Hepatocyte (in vitro differentiated cells): Measurements from ENCODE around the gene UBALD2. TPM values are rescaled to one million over a fixed set of nuclear protein-coding genes. Genes with fewer than 3 reads are reported as not detected.

Experiments used
- DNase-seq: peaks from one replicate; pipeline ENCODE4 v3.0.0-alpha.2; 2016; ENCODE audit warnings: low spot score
- H2AFZ ChIP-seq: fragments of 200-600 bp; sonication (generic); 2 replicates; pipeline ENCODE4 v1.6.0; 2016; ENCODE audit warnings: antibody characterized with exemption, mild to moderate bottlenecking
- H3K27ac ChIP-seq: fragments of 200-600 bp; sonication (generic); 2 replicates; pipeline ENCODE4 v1.5.1; 2016; ENCODE audit warnings: mild to moderate bottlenecking
- H3K27me3 ChIP-seq: fragments of 200-600 bp; sonication (generic); 2 replicates; pipeline ENCODE4 v1.6.1; 2016
- H3K36me3 ChIP-seq: fragments of 200-600 bp; sonication (generic); replicated peaks from 2 replicates; pipeline ENCODE4 v1.5.1; 2016; ENCODE audit warnings: low read depth; ENCODE audit not compliant: insufficient read depth
- H3K4me1 ChIP-seq: fragments of 200-600 bp; sonication (generic); 2 replicates; pipeline ENCODE4 v1.5.1; 2016; ENCODE audit warnings: mild to moderate bottlenecking, moderate library complexity; ENCODE audit not compliant: insufficient read depth
- H3K4me2 ChIP-seq: fragments of 200-600 bp; sonication (generic); 2 replicates; pipeline ENCODE4 v1.6.0; 2016
- H3K4me3 ChIP-seq: fragments of 200-600 bp; sonication (generic); 2 replicates; pipeline ENCODE4 v1.5.1; 2016; ENCODE audit warnings: mild to moderate bottlenecking
- H3K79me2 ChIP-seq: fragments of 200-600 bp; sonication (generic); 2 replicates; pipeline ENCODE4 v1.6.0; 2017; ENCODE audit warnings: mild to moderate bottlenecking
- H3K9me2 ChIP-seq: fragments of 200-600 bp; sonication (generic); replicated peaks from 2 replicates; pipeline ENCODE4 v1.6.0; 2017; ENCODE audit warnings: mild to moderate bottlenecking; ENCODE audit not compliant: insufficient read depth
- H3K9me3 ChIP-seq: fragments of 200-600 bp; sonication (generic); 2 replicates; pipeline ENCODE4 v1.5.1; 2016; ENCODE audit warnings: low read depth, mild to moderate bottlenecking
- H4K20me1 ChIP-seq: fragments of 200-600 bp; sonication (generic); 2 replicates; pipeline ENCODE4 v1.6.0; 2016; ENCODE audit warnings: mild to moderate bottlenecking; ENCODE audit not compliant: insufficient read depth, poor library complexity, severe bottlenecking
- EZH2 ChIP-seq: fragments of 200-600 bp; sonication (generic); IDR thresholded peaks from 2 replicates; pipeline ENCODE4 v1.6.1; 2016; ENCODE audit warnings: antibody characterized with exemption, mild to moderate bottlenecking, borderline replicate concordance
- EZH2phosphoT487 ChIP-seq: fragments of 200-600 bp; sonication (generic); IDR thresholded peaks from one replicate; pipeline ENCODE4 v1.6.1; 2018; ENCODE audit warnings: antibody characterized with exemption, mild to moderate bottlenecking, low read depth, moderate library complexity; ENCODE audit not compliant: unreplicated experiment, severe bottlenecking
- WGBS: methylation state at CpG from one replicate; pipeline ENCODE4 v1.1.6; 2016; ENCODE audit warnings: low lambda C conversion rate; ENCODE audit errors: missing lambda C conversion rate; 5-methylcytosine and 5-hydroxymethylcytosine counted together
- polyA plus RNA-seq: library from polyadenylated mRNA; unstranded; fragments of >200 nt; fragmentation: Nextera tagmentation; extraction: Ambion mirVana; gene quantifications from 2 replicates; pipeline ENCODE4 v1.2.1, GENCODE V29; 2016
- total RNA-seq: library from RNA; depleted of rRNA; stranded (reverse); fragments of >200 nt; gene quantifications from 2 replicates; pipeline ENCODE4 v1.2.3, GENCODE V29; 2014
- TF ChIP-seq, protein P1 (sequence below): fragments of 200-600 bp; sonication (generic); IDR thresholded peaks from 2 replicates; pipeline ENCODE4 v1.5.1; 2016; ENCODE audit warnings: antibody characterized with exemption, mild to moderate bottlenecking; ENCODE audit not compliant: poor library complexity

Gene UBALD2
- total and polyA plus RNA-seq, 2 experiments from 2014 or later: 10.2 to 13.1 TPM

DNA sequence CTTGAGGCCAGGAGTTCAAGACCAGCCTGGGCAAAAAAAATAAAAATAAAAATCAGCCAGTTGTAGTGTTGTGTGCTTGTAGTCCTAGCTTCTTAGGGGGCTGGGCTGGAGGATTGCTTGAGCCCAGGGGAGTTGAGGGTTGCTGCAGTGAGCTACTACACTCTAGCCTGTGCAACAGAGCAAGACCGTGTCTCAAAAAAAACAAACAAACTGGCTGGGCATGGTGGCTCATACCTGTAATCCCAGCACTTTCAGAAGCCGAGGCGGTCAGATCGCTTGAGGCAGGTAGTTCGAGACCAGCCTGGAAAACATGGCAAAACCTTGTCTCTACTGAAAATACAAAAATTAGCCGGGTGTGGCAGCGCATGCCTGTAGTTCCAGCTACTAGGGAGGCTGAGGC lies 4.9 kb upstream of the UBALD2 start:
- Histone ChIP-seq H3K4me3 (no peak overlapping the region), H3K9me2 (no peaks in the 10 kb centered on the region), H3K27ac (peak overlapping the region; percentile 99), H2AFZ (no peak overlapping the region), H4K20me1 (no peaks in the 10 kb centered on the region), H3K36me3 (no peaks in the 10 kb centered on the region), H3K9me3 (no peaks in the 10 kb centered on the region), H3K27me3 (no peaks in the 10 kb centered on the region), H3K4me2 (no peak overlapping the region), H3K79me2 (no peaks in the 10 kb centered on the region), H3K4me1 (peaks cover 25% of the 10 kb centered on the region)
- TF ChIP-seq EZH2phosphoT487 (no peak), EZH2 (no peak)
- TF ChIP-seq, protein P1, sequence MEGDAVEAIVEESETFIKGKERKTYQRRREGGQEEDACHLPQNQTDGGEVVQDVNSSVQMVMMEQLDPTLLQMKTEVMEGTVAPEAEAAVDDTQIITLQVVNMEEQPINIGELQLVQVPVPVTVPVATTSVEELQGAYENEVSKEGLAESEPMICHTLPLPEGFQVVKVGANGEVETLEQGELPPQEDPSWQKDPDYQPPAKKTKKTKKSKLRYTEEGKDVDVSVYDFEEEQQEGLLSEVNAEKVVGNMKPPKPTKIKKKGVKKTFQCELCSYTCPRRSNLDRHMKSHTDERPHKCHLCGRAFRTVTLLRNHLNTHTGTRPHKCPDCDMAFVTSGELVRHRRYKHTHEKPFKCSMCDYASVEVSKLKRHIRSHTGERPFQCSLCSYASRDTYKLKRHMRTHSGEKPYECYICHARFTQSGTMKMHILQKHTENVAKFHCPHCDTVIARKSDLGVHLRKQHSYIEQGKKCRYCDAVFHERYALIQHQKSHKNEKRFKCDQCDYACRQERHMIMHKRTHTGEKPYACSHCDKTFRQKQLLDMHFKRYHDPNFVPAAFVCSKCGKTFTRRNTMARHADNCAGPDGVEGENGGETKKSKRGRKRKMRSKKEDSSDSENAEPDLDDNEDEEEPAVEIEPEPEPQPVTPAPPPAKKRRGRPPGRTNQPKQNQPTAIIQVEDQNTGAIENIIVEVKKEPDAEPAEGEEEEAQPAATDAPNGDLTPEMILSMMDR: no peak
- DNase-seq: no peak
- WGBS: 96% methylated on average over 7 of the region's 7 CpGs

DNA sequence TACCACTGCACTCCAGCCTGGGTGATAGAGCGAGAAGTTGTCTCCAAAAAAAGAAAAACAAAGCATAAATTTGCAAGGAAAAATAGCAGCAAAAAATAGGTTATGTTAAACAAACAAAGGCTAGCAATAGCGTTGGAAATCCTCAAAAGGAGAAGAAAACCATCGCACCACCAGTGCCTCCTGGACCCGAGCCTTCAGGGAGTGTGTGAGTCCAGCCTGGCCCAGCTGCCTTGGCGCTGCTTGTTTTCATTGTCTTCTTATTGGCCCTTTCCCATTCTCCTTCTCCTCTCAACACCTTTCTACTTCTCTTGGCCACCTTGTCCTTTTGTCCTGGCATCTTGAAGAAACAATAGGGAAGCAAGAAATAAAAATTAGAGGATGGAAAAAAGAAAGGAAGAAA lies 4.5 kb upstream of the UBALD2 start:
- Histone ChIP-seq H3K9me3 (no peaks in the 10 kb centered on the region), H3K27ac (peak overlapping the region; percentile 99)

DNA sequence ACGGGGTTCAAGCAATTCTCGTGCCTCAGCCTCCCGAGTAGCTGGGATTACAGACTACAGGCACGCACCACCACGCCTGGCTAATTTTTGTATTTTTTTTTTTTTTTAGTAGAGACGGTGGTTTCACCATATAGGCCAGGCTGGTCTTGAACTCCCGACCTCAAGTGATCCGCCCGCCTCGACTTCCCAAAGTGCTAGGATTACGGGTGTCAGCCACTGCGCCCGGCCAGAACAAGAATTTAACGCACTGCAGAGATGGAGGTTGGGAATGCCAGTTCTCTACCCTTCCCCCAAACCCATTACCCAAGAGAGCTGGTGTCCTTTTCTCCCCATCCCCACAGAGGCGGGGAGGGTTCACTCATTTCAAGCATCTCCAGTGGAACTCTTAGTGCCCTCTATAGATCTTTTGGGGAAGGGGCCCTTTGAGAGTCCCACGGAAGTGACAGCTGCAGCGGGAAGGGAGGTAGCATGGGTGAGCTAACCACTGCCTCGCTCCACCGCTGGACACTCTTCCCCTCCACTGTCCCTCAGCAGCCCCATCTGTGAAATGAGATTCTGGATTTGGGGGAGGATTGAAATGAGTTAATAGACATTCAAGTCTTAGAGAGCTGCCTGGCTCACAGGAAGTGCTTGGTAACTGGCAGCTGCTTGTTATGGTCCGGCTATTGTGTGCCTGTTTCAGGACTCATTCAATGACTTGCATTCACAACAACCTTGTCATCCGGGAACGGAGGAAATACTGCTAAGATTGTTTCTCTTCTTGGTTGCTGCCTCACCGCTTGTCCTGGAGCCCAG lies 3.5 kb upstream of the UBALD2 start:
- Histone ChIP-seq H3K27ac (peak overlapping the region; percentile 93), H3K79me2 (peaks cover 10% of the 10 kb centered on the region), H3K4me1 (peaks cover 25% of the 10 kb centered on the region), H3K9me3 (no peaks in the 10 kb centered on the region), H3K36me3 (no peaks in the 10 kb centered on the region), H3K27me3 (no peaks in the 10 kb centered on the region), H3K9me2 (no peaks in the 10 kb centered on the region), H3K4me2 (peak overlapping the region; percentile 62), H4K20me1 (no peaks in the 10 kb centered on the region), H2AFZ (no peak overlapping the region), H3K4me3 (no peak overlapping the region)
- WGBS: 87% methylated on average over 23 of the region's 23 CpGs
- TF ChIP-seq EZH2: no peak
- TF ChIP-seq, protein P1: no peak
- no peak for TF ChIP-seq EZH2phosphoT487
- DNase-seq: no peak

More for the DNA sequence above, 4.5 kb upstream of the UBALD2 start:
- no peaks in the 10 kb centered on the region for H4K20me1 ChIP-seq
- H2AFZ ChIP-seq: no peak overlapping the region
- DNase-seq: no peak
- TF ChIP-seq EZH2phosphoT487: no peak
- TF ChIP-seq, protein P1: no peak
- no peaks in the 10 kb centered on the region for H3K36me3 ChIP-seq
- H3K27me3 ChIP-seq: no peaks in the 10 kb centered on the region
- H3K9me2 ChIP-seq: no peaks in the 10 kb centered on the region
- H3K4me3 ChIP-seq: no peak overlapping the region
- H3K4me2 ChIP-seq: no peak overlapping the region
- 90% methylated on average over 5 of the region's 5 CpGs for WGBS
- H3K79me2 ChIP-seq: peaks cover under 1% of the 10 kb centered on the region
- H3K4me1 ChIP-seq: peaks cover 25% of the 10 kb centered on the region
